Hematopoietic multipotent progenitor cell treated with erythropoietin and hydrocortisone succinate and interleukin-3 and kit ligand, for 6 days (in vitro differentiated cells): ENCODE data around the gene ANKRD23.
A peak's percentile ranks its signal among the peaks of the same experiment; 100 is the strongest.

Experiments
- DNase-seq: peaks from one replicate; pipeline ENCODE4 v3.0.0-alpha.2; 2015

ANKRD23 gene

GRCh38 chr2:96832754-96833507 is 10.9 kb downstream of the ANKRD23 start:
- no peak for DNase-seq

- DNase-seq = no peak
Observed at GRCh38 chr2:96832408-96832753, 11.4 kb downstream of the ANKRD23 start.

- no peak for DNase-seq
Observed at GRCh38 chr2:96831679-96832078, 12.1 kb downstream of the ANKRD23 start.

- DNase-seq = peak; percentile 65
Observed at GRCh38 chr2:96830044-96830562, 13.7 kb downstream of the ANKRD23 start.

GRCh38 chr2:96828874-96829273 is 14.9 kb downstream of the ANKRD23 start:
- no peak for DNase-seq

- no peak for DNase-seq
Observed at GRCh38 chr2:96828436-96828835, 15.4 kb downstream of the ANKRD23 start.

- no peak for DNase-seq
Observed at GRCh38 chr2:96826546-96827278, 17.1 kb downstream of the ANKRD23 start.

- no peak for DNase-seq
Observed at GRCh38 chr2:96825057-96825456, 18.8 kb downstream of the ANKRD23 start.

- DNase-seq = no peak
Observed at GRCh38 chr2:96824079-96824870, 19.5 kb downstream of the ANKRD23 start.

- no peak for DNase-seq
Observed at GRCh38 chr2:96823198-96823597, 20.6 kb downstream of the ANKRD23 start.

- no peak for DNase-seq
Observed at GRCh38 chr2:96822786-96823185, 21.0 kb downstream of the ANKRD23 start.

- DNase-seq = no peak
Observed at GRCh38 chr2:96821113-96821675, 22.6 kb downstream of the ANKRD23 start.

GRCh38 chr2:96819876-96820511 is 23.8 kb downstream of the ANKRD23 start:
- no peak for DNase-seq

- DNase-seq = peak; percentile 94
Observed at GRCh38 chr2:96819128-96819875, 24.5 kb downstream of the ANKRD23 start.

GRCh38 chr2:96817882-96818281 is 25.9 kb downstream of the ANKRD23 start:
- DNase-seq = peak; percentile 46

- no peak for DNase-seq
Observed at GRCh38 chr2:96816836-96817702, 26.8 kb downstream of the ANKRD23 start.

GRCh38 chr2:96816127-96816835 is 27.5 kb downstream of the ANKRD23 start, which contains the start of gene CNNM3:
TSS of gene CNNM3 (plus strand) at chr2:96816268. CDS start at chr2:96816278, 10 bp downstream.
- peak; percentile 95 for DNase-seq

GRCh38 chr2:96815326-96816126 is 28.3 kb downstream of the ANKRD23 start:
- peak; percentile 42 for DNase-seq

- DNase-seq = no peak
Observed at GRCh38 chr2:96813656-96814055, 30.2 kb downstream of the ANKRD23 start.
